ENCODE measurements around the gene SYCE3. TPM values are rescaled to one million over a fixed set of nuclear protein-coding genes. Genes with fewer than 3 reads are reported as not detected.

The SYCE3 gene
- polyA plus RNA-seq, 3 donors, result 1.9 to 3.1 TPM; not detected in 1

DNA sequence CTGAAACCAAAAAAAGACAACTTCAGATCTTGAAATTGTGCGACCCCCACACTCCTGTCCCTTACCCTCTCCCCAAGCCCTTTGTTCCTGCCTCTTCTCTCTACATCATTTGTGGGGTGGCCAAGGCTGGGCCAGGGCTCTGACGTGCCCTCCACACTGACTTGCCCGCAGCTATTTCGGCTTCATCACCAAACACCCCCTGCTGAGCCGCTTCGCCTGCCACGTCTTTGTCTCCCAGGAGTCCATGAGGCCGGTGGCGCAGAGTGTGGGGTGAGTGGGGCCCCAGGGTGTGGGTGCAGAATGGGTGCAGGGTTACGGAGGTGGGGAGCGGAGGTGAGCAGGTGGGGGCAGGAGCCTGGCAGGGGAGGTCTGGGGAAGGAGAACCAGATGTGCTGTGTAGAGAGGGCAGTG, 47.3 kb upstream of the SYCE3 start:
- Mint-ChIP-seq H3K36me3 (no peaks in the 10 kb centered on the region), H3K9me3 (peaks cover 0 to 4% (median 0%) of the 10 kb centered on the region in 7 donors), H3K27ac (no peak overlapping the region), H3K4me3 (peak overlapping the region in 1 of 2 donors; percentile 47), H3K4me1 (peaks cover 8% of the 10 kb centered on the region), H3K27me3 (ENCODE audit: low read depth in 3 of 3) (peaks cover 36 to 72% (median 49%) of the 10 kb centered on the region in 3 donors)
- Histone ChIP-seq H3K4me3 (replicated peaks in 1 of 3; ENCODE audit: low read depth in 2 of 3, low read length in 3 of 3) (no peak overlapping the region), H3K4me1 (ENCODE audit: control insufficient read depth in 1 of 2, insufficient read depth in 2 of 2, low read length in 2 of 2) (no peaks in the 10 kb centered on the region), H2AFZ (ENCODE audit: insufficient read depth, low read depth, low read length, poor library complexity, severe bottlenecking) (no peak overlapping the region), H3K27me3 (ENCODE audit: control insufficient read depth in 2 of 2, insufficient read depth in 2 of 2, low read length in 2 of 2) (peaks cover 0 to 27% of the 10 kb centered on the region in 2 donors), H3K9me3 (replicated peaks in 1 of 2; ENCODE audit: control insufficient read depth in 1 of 2, insufficient read depth in 1 of 2, low read length in 2 of 2) (no peaks in the 10 kb centered on the region), H3K4me2 (replicated peaks; ENCODE audit: extremely low read depth, low read length, poor library complexity, severe bottlenecking) (no peak overlapping the region), H4K20me1 (ENCODE audit: insufficient read depth, low read length) (no peaks in the 10 kb centered on the region), H3K36me3 (replicated peaks in 1 of 2; ENCODE audit: control insufficient read depth in 1 of 2, insufficient read depth in 2 of 2, low read length in 2 of 2) (no peaks in the 10 kb centered on the region), H3K9ac (ENCODE audit: insufficient read depth, low read length, poor library complexity, severe bottlenecking) (no peak overlapping the region), H3K79me2 (ENCODE audit: insufficient read depth, low read length) (no peaks in the 10 kb centered on the region), H3K27ac (ENCODE audit: low read depth in 1 of 2, low read length in 2 of 2) (no peak overlapping the region)
- intact Hi-C loops (cut with micrococcal nuclease), result no loop called here
- TF ChIP-seq, protein P1, sequence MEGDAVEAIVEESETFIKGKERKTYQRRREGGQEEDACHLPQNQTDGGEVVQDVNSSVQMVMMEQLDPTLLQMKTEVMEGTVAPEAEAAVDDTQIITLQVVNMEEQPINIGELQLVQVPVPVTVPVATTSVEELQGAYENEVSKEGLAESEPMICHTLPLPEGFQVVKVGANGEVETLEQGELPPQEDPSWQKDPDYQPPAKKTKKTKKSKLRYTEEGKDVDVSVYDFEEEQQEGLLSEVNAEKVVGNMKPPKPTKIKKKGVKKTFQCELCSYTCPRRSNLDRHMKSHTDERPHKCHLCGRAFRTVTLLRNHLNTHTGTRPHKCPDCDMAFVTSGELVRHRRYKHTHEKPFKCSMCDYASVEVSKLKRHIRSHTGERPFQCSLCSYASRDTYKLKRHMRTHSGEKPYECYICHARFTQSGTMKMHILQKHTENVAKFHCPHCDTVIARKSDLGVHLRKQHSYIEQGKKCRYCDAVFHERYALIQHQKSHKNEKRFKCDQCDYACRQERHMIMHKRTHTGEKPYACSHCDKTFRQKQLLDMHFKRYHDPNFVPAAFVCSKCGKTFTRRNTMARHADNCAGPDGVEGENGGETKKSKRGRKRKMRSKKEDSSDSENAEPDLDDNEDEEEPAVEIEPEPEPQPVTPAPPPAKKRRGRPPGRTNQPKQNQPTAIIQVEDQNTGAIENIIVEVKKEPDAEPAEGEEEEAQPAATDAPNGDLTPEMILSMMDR (IDR thresholded peaks at IDR 0.05), result no peak
- DNase-seq, result no peak
- WGBS (ENCODE audit: insufficient coverage), result 93% methylated on average over 6 of the region's 11 CpGs

DNA sequence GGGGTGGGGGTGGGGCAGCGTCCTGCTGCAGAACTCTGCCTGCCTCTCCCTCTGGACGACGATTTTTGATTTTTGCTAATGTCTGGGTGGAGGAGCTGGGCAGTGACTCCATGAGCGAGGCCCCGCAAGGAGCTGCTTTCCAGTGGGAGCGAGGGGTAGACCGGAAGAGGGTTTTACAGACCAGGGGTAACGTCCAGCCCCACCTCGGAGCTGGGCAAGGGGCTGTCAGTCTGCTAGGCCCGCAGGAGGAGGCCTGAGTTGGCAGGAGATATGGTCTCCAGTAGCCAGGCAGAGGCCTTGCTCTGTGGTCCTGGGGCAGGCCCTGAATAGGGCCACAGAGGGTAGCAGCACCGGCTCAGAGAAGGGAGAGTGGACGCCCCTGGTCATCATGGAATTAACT, 46.9 kb upstream of the SYCE3 start:
- Mint-ChIP-seq H3K27ac (no peak overlapping the region), H3K4me3 (no peak overlapping the region), H3K36me3 (no peaks in the 10 kb centered on the region), H3K9me3 (peaks cover 0 to 4% (median 0%) of the 10 kb centered on the region in 7 donors), H3K27me3 (ENCODE audit: low read depth in 3 of 3) (peaks cover 36 to 77% (median 54%) of the 10 kb centered on the region in 3 donors), H3K4me1 (peaks cover 8% of the 10 kb centered on the region)
- H3K4me3 ChIP-seq (replicated peaks in 1 of 3; ENCODE audit: low read depth in 2 of 3, low read length in 3 of 3), result no peak overlapping the region
- H3K36me3 ChIP-seq (replicated peaks in 1 of 2; ENCODE audit: control insufficient read depth in 1 of 2, insufficient read depth in 2 of 2, low read length in 2 of 2), result no peaks in the 10 kb centered on the region
- no peak overlapping the region for H3K9ac ChIP-seq (ENCODE audit: insufficient read depth, low read length, poor library complexity, severe bottlenecking)
- H3K4me1 ChIP-seq (ENCODE audit: control insufficient read depth in 1 of 2, insufficient read depth in 2 of 2, low read length in 2 of 2), result no peaks in the 10 kb centered on the region
- no peaks in the 10 kb centered on the region for H3K9me3 ChIP-seq (replicated peaks in 1 of 2; ENCODE audit: control insufficient read depth in 1 of 2, insufficient read depth in 1 of 2, low read length in 2 of 2)
- no peak overlapping the region for H3K4me2 ChIP-seq (replicated peaks; ENCODE audit: extremely low read depth, low read length, poor library complexity, severe bottlenecking)
- intact Hi-C loops (cut with micrococcal nuclease), result no loop called here
- 87% methylated on average over 12 of the region's 12 CpGs for WGBS (ENCODE audit: insufficient coverage)
- TF ChIP-seq, protein P1 (IDR thresholded peaks at IDR 0.05), result no peak
- no peak overlapping the region for H3K27ac ChIP-seq (ENCODE audit: low read depth in 1 of 2, low read length in 2 of 2)
- H3K79me2 ChIP-seq (ENCODE audit: insufficient read depth, low read length), result no peaks in the 10 kb centered on the region
- H3K27me3 ChIP-seq (ENCODE audit: control insufficient read depth in 2 of 2, insufficient read depth in 2 of 2, low read length in 2 of 2), result peaks cover 0 to 29% of the 10 kb centered on the region in 2 donors
- no peaks in the 10 kb centered on the region for H4K20me1 ChIP-seq (ENCODE audit: insufficient read depth, low read length)
- no peak for DNase-seq
- no peak overlapping the region for H2AFZ ChIP-seq (ENCODE audit: insufficient read depth, low read depth, low read length, poor library complexity, severe bottlenecking)

Measured in CD14-positive monocyte (primary cell).